Epidermal melanocyte (primary cell): ENCODE data around the gene ANKRD65.
"Not testable (repeated sequence)": the region's sequence is repeated elsewhere in the genome, so short reads cannot be mapped to it uniquely, and the experiment has no call there.

Experiments
- DNase-seq: peaks from one replicate; pipeline ENCODE4 v3.0.0; 2011; ENCODE audit warnings: low spot score; ENCODE audit not compliant: insufficient read length

ANKRD65 gene

GRCh38 chr1:1421147-1421906 lies at the start of gene ANKRD65:
Gene ANKRD65, minus strand, starts transcription at chr1:1421276. Its CDS starts 271 bp downstream, at chr1:1421005.
- peak; percentile 14 for DNase-seq

GRCh38 chr1:1468196-1468985 lies 47.3 kb upstream of the ANKRD65 start:
- DNase-seq, result not testable (repeated sequence)

- DNase-seq, result no peak
Measured at GRCh38 chr1:1463312-1463711, 42.2 kb upstream of the ANKRD65 start.

GRCh38 chr1:1462318-1462966 lies 41.4 kb upstream of the ANKRD65 start:
- no peak for DNase-seq

GRCh38 chr1:1461721-1462317 lies 40.7 kb upstream of the ANKRD65 start:
- no peak for DNase-seq

GRCh38 chr1:1460540-1461130 lies 39.6 kb upstream of the ANKRD65 start:
- DNase-seq, result no peak

- DNase-seq, result not testable (repeated sequence)
Measured at GRCh38 chr1:1459711-1460110, 38.6 kb upstream of the ANKRD65 start.

- not testable (repeated sequence) for DNase-seq
Measured at GRCh38 chr1:1459156-1459555, 38.1 kb upstream of the ANKRD65 start.

- DNase-seq, result not testable (repeated sequence)
Measured at GRCh38 chr1:1456683-1457255, 35.7 kb upstream of the ANKRD65 start.

GRCh38 chr1:1455934-1456333 lies 34.9 kb upstream of the ANKRD65 start:
- DNase-seq, result not testable (repeated sequence)

GRCh38 chr1:1455366-1455884 lies 34.3 kb upstream of the ANKRD65 start:
- no peak for DNase-seq

- not testable (repeated sequence) for DNase-seq
Measured at GRCh38 chr1:1454286-1455056, 33.4 kb upstream of the ANKRD65 start.

- no peak for DNase-seq
Measured at GRCh38 chr1:1452882-1453281, 31.8 kb upstream of the ANKRD65 start.

- not testable (repeated sequence) for DNase-seq
Measured at GRCh38 chr1:1452365-1452739, 31.3 kb upstream of the ANKRD65 start.

GRCh38 chr1:1451696-1452364 lies 30.8 kb upstream of the ANKRD65 start:
- no peak for DNase-seq

GRCh38 chr1:1450616-1451015 lies 29.5 kb upstream of the ANKRD65 start:
- not testable (repeated sequence) for DNase-seq

GRCh38 chr1:1449099-1449739 lies 28.1 kb upstream of the ANKRD65 start, which contains the start of gene ATAD3C:
Gene ATAD3C, plus strand, starts transcription at chr1:1449689. Its CDS starts 995 bp downstream, at chr1:1450684.
- DNase-seq, result no peak

- DNase-seq, result not testable (repeated sequence)
Measured at GRCh38 chr1:1446631-1447030, 25.6 kb upstream of the ANKRD65 start.
